ENCODE data around the gene TENT5C. TPM values are rescaled to one million over a fixed set of nuclear protein-coding genes. Genes with fewer than 3 reads are reported as not detected.

Gene TENT5C
- polyA plus RNA-seq, 1 of the 3 experiments (the other 2 are of a cell fraction) = 0.90 TPM

DNA sequence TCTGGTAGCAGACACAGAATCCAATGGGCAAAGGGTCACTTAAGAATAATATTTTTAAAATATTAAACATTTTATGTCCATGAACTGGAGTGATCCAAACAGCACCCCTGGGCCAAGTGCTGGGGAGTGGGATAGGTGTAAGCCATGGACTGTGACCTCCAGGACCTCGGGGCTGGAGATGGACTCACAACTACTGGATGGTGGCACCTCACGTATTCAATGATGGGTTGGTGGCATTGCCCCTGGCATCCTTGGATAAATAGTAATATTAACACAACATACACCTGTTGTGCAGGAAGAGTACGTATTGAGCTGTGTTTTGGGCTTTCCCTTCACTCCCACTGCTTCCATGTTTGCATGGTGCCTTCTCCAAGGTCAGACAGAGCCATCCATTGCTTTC lies 39.3 kb upstream of the TENT5C start:
- TF ChIP-seq TCF12 (IDR thresholded peaks at IDR 0.05) (no peak), SIN3A (IDR thresholded peaks at IDR 0.05; ENCODE audit: borderline replicate concordance, low read depth, low read length) (no peak), NRF1 (IDR thresholded peaks at IDR 0.05; ENCODE audit: low read depth, low read length) (no peak), FOSL2 (IDR thresholded peaks at IDR 0.05; ENCODE audit: borderline replicate concordance, low read depth) (no peak), GATA2 (CRISPR knock-in tag; IDR thresholded peaks at IDR 0.05) (no peak), RFX5 (IDR thresholded peaks at IDR 0.05; ENCODE audit: low read length) (no peak), POLR2AphosphoS5 (IDR thresholded peaks at IDR 0.05; ENCODE audit: low read depth, low read length) (no peak), PBX3 (IDR thresholded peaks at IDR 0.05) (no peak), RXRA (IDR thresholded peaks at IDR 0.05; ENCODE audit: borderline replicate concordance, low read depth) (no peak), CHD2 (IDR thresholded peaks at IDR 0.05; ENCODE audit: low read length, partially characterized antibody) (no peak), TEAD4 (IDR thresholded peaks at IDR 0.05; ENCODE audit: borderline replicate concordance, insufficient read depth) (no peak), TAF1 (IDR thresholded peaks at IDR 0.05; ENCODE audit: borderline replicate concordance, low read depth, low read length) (no peak), MEF2A (IDR thresholded peaks at IDR 0.05; ENCODE audit: borderline replicate concordance, low read depth) (no peak), FOXM1 (IDR thresholded peaks at IDR 0.05; ENCODE audit: low read depth) (no peak)
- TF ChIP-seq, protein P1, sequence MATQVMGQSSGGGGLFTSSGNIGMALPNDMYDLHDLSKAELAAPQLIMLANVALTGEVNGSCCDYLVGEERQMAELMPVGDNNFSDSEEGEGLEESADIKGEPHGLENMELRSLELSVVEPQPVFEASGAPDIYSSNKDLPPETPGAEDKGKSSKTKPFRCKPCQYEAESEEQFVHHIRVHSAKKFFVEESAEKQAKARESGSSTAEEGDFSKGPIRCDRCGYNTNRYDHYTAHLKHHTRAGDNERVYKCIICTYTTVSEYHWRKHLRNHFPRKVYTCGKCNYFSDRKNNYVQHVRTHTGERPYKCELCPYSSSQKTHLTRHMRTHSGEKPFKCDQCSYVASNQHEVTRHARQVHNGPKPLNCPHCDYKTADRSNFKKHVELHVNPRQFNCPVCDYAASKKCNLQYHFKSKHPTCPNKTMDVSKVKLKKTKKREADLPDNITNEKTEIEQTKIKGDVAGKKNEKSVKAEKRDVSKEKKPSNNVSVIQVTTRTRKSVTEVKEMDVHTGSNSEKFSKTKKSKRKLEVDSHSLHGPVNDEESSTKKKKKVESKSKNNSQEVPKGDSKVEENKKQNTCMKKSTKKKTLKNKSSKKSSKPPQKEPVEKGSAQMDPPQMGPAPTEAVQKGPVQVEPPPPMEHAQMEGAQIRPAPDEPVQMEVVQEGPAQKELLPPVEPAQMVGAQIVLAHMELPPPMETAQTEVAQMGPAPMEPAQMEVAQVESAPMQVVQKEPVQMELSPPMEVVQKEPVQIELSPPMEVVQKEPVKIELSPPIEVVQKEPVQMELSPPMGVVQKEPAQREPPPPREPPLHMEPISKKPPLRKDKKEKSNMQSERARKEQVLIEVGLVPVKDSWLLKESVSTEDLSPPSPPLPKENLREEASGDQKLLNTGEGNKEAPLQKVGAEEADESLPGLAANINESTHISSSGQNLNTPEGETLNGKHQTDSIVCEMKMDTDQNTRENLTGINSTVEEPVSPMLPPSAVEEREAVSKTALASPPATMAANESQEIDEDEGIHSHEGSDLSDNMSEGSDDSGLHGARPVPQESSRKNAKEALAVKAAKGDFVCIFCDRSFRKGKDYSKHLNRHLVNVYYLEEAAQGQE (IDR thresholded peaks at IDR 0.05; ENCODE audit: low read depth, low read length) = no peak
- Histone ChIP-seq H3K79me2 (ENCODE audit: insufficient read depth) (no peaks in the 10 kb centered on the region), H3K9ac (no peak overlapping the region), H4K20me1 (ENCODE audit: insufficient read depth) (no peaks in the 10 kb centered on the region), H3K4me1 (ENCODE audit: control insufficient read depth in 1 of 2, insufficient read depth in 2 of 2, low read depth in 1 of 2, low read length in 1 of 2) (peaks cover 0 to 22% of the 10 kb centered on the region in 2 experiments; a peak in 2 of 4 replicates), H3F3A (replicated peaks; ENCODE audit: insufficient read depth) (no peaks in the 10 kb centered on the region), H3K9me3 (no peaks in the 10 kb centered on the region), H3K27me3 (ENCODE audit: insufficient read depth) (peaks cover 9% of the 10 kb centered on the region; the same call in 1 of the 2 replicates), H3K27ac (ENCODE audit: low read depth in 2 of 2, low read length in 1 of 2) (no peak overlapping the region), H2AFZ (ENCODE audit: low read depth) (no peak overlapping the region), H3K36me3 (replicated peaks in 1 of 2; ENCODE audit: control insufficient read depth in 1 of 2, insufficient read depth in 2 of 2, low read length in 1 of 2) (no peaks in the 10 kb centered on the region), H3K9me2 (no peaks in the 10 kb centered on the region), H3K4me2 (no peak overlapping the region), H3K4me3 (ENCODE audit: low read depth in 2 of 2, low read length in 1 of 2) (no peak overlapping the region)
- WGBS (ENCODE audit: low lambda C conversion rate) = 18% methylated on average over 3 of the region's 3 CpGs
- POLR2A ChIA-PET = no interaction called here
- no peak for DNase-seq
- CTCF ChIA-PET = interaction anchor here (1.2 kb wide), 1 partner anchor 203 kb away, joined by 3 read pairs; no protein-coding TSS in a partner anchor
